ENCODE data around the gene THBS2. TPM values are rescaled to one million over a fixed set of nuclear protein-coding genes. Genes with fewer than 3 reads are reported as not detected.

The THBS2 gene
- total RNA-seq, 1 donor from 2014 or later: 135 TPM

DNA sequence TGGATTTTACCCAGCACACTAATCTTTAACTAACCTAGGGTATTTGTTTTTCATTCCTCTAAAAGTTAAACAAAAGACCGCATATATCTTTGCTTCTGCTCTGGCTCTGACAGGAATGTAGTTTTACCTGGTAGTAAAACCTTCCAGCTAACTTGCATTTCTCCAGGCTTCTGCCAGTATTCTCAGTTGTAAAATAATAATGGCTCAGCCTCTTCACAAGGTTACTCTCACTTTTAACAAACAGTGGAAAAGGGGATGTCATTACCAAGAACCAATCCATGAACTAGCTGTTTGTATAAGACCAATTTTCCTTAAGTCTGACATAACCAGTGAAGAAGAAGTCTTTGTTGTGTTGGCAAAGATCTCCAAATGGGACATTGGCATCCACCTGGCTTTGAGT is 10.0 kb downstream of the THBS2 start:
- peaks cover 3% of the 10 kb centered on the region for H3K9me3 Mint-ChIP-seq (ENCODE audit: unreplicated experiment)
- Histone ChIP-seq H2AFZ (ENCODE audit: low read depth, low read length) (no peak overlapping the region), H3K4me1 (ENCODE audit: insufficient read depth, low read length) (peaks cover 5% of the 10 kb centered on the region), H3K27me3 (ENCODE audit: insufficient read depth, low read length) (no peaks in the 10 kb centered on the region), H3K4me3 (ENCODE audit: insufficient read depth, low read depth, low read length) (no peak overlapping the region), H3K4me2 (ENCODE audit: low read length) (no peak overlapping the region), H3K27ac (ENCODE audit: low read depth, low read length) (no peak overlapping the region), H3K79me2 (ENCODE audit: insufficient read depth, low read length) (peaks cover 14% of the 10 kb centered on the region), H4K20me1 (ENCODE audit: insufficient read depth, low read length) (peaks cover 30% of the 10 kb centered on the region), H3K36me3 (ENCODE audit: insufficient read depth, low read length) (peaks cover 24% of the 10 kb centered on the region), H3K9ac (ENCODE audit: low read length) (no peak overlapping the region), H3K9me3 (ENCODE audit: insufficient read depth, low read depth, low read length) (no peaks in the 10 kb centered on the region)
- TF ChIP-seq EZH2 (IDR thresholded peaks at IDR 0.05; ENCODE audit: insufficient read depth, low read length) (no peak), CTCF (IDR thresholded peaks at IDR 0.05; ENCODE audit: insufficient read depth, low read depth, low read length) (no peak)
- peaks cover 2% of the 10 kb centered on the region for H3K4me1 Mint-ChIP-seq (ENCODE audit: low read depth, unreplicated experiment)
- H3K36me3 Mint-ChIP-seq (ENCODE audit: low read depth, unreplicated experiment): peaks cover 40% of the 10 kb centered on the region
- no peak for DNase-seq (ENCODE audit: low read depth)
- no peak for FAIRE-seq
- H3K27me3 Mint-ChIP-seq (ENCODE audit: low read depth, unreplicated experiment): no peaks in the 10 kb centered on the region
- H3K4me3 Mint-ChIP-seq (ENCODE audit: unreplicated experiment): no peak overlapping the region
- no peak overlapping the region for H3K27ac Mint-ChIP-seq (ENCODE audit: unreplicated experiment)

DNA sequence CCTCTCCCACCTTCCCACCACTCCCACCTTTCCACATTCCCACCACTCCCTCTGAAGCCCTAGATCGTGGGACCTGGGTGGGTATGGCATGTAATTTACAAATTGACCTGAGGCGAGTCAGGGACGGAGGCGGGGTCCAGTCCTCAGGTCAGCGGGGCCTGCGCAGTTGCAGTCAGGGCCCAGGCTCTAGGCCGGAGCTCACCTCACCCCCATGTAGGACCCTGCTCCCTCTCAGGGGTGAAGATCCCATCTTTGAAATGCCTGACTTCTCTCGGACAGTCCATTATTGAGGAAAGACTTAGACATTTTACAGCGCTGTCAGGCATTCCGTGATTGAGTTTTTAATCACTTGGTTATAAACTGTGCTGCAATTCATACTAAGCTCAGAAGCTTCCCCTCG is 10.5 kb downstream of the THBS2 start:
- no peak overlapping the region for H3K27ac Mint-ChIP-seq (ENCODE audit: unreplicated experiment)

More for the DNA sequence above, 10.5 kb downstream of the THBS2 start:
- no peak overlapping the region for H3K4me3 ChIP-seq (ENCODE audit: insufficient read depth, low read depth, low read length)
- peaks cover 9% of the 10 kb centered on the region for H3K79me2 ChIP-seq (ENCODE audit: insufficient read depth, low read length)
- Mint-ChIP-seq H3K27me3 (ENCODE audit: low read depth, unreplicated experiment) (no peaks in the 10 kb centered on the region), H3K9me3 (ENCODE audit: unreplicated experiment) (peaks cover 3% of the 10 kb centered on the region), H3K4me3 (ENCODE audit: unreplicated experiment) (no peak overlapping the region), H3K36me3 (ENCODE audit: low read depth, unreplicated experiment) (peaks cover 40% of the 10 kb centered on the region), H3K4me1 (ENCODE audit: low read depth, unreplicated experiment) (peaks cover 2% of the 10 kb centered on the region)
- H3K27ac ChIP-seq (ENCODE audit: low read depth, low read length): no peak overlapping the region
- peaks cover 28% of the 10 kb centered on the region for H4K20me1 ChIP-seq (ENCODE audit: insufficient read depth, low read length)
- no peaks in the 10 kb centered on the region for H3K9me3 ChIP-seq (ENCODE audit: insufficient read depth, low read depth, low read length)
- peaks cover 5% of the 10 kb centered on the region for H3K4me1 ChIP-seq (ENCODE audit: insufficient read depth, low read length)
- peaks cover 25% of the 10 kb centered on the region for H3K36me3 ChIP-seq (ENCODE audit: insufficient read depth, low read length)
- no peak for TF ChIP-seq CTCF (IDR thresholded peaks at IDR 0.05; ENCODE audit: insufficient read depth, low read depth, low read length)
- TF ChIP-seq EZH2 (IDR thresholded peaks at IDR 0.05; ENCODE audit: insufficient read depth, low read length): no peak
- DNase-seq (ENCODE audit: low read depth) (no peak), FAIRE-seq (no peak)
- no peak overlapping the region for H2AFZ ChIP-seq (ENCODE audit: low read depth, low read length)
- no peak overlapping the region for H3K4me2 ChIP-seq (ENCODE audit: low read length)
- no peak overlapping the region for H3K9ac ChIP-seq (ENCODE audit: low read length)
- H3K27me3 ChIP-seq (ENCODE audit: insufficient read depth, low read length): no peaks in the 10 kb centered on the region
